ENCODE data around the gene LPAR5.

Gene LPAR5

DNA sequence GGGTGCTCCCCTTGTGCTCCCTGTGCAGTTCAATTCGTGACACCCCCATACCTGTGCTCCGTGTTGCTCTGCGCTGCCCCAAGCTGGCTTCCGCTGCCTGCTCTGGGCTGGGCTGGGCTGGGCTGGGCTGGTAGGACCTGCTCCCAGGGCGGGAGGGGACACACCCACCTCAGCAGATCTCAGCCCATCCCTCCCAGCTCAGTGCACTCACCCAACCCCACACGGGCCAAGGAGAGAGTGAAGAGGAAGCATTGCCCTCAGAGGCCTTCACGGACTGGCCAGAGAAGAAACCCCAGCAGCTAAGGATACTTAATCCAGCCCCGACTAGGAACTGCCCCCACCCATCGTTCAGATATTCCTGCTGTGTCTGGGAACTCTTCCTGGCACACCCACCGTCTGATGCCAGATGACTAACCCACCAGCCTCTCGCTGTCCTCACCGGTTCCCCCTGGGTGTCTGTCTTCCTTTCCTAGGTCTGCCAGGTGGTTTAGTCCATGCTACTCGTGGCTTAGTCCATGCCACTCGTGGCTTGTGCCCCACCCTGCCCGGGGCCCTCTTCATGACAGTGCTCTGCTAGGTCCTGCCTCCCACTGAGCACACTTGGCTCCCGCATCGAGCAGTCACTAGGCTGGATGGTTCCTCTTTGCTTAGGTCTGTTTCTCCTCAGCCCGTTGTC, at the start of gene LPAR5:
Gene LPAR5 (minus strand): TSS at position 104 of the 676 bp plus-strand sequence. CDS start 14,711 bp downstream, outside the sequence.
- DNase-seq, result no peak

DNA sequence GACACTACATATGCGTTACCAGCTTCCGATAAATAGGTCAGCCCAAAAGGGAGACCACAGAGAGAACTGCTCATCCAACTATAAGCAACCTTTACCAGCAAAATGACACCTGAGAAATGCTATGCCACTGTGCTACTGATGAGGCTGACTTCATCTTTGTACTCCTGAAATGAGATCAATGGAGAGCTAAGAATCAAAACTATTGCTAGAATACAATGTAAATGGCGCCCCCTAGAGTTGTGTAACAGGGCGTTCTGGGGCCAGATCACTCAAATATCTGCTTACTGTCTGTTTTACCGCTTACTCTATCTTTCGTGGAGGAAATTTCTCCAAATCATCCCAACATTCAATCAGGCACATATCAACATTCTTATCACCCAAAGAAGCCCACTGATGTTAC, 48.9 kb upstream of the LPAR5 start:
- peak; percentile 44 to 55 for DNase-seq

DNA sequence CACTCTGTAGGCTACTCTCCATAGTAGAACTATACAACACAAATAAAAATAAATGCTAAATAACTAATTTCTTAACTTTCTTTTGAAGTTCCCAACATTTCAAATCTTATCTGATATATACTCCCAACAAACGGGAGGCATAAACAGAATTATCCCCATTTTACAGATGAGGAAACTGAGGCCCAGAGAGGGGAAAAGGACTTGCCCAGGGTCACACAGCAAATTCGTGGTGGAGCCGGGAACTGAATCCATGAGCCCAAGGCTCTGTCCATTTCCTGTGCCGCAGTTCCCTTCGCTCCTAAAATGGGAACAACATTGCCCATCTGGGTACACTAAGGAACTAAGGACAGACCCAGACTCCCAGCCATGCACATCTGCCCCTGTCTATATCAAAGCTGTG, 41.2 kb upstream of the LPAR5 start:
- DNase-seq, result no peak

DNA sequence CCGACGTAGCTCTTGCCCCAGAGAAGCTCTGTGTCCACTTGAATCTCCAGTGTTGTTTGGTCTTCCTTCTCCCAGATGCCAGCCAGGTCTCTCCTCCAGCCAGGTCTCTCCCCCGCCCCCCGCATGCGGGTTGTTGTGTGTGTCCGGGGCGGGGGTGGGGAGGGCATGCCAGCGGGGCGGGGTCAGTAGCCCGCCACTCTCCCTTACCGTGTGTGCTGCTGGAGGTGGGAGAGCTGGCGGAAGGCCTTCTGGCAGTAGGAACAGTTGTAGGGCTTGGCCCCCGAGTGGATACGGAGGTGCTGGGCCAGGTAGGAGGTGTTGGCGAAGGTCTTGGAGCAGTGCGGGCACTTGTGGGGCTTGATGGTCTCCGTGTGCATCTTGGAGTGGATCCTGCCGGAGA, 36.4 kb upstream of the LPAR5 start:
- DNase-seq, result no peak

GRCh38 chr12:6667559-6668210, 31.9 kb upstream of the LPAR5 start:
- DNase-seq, result no peak

DNA sequence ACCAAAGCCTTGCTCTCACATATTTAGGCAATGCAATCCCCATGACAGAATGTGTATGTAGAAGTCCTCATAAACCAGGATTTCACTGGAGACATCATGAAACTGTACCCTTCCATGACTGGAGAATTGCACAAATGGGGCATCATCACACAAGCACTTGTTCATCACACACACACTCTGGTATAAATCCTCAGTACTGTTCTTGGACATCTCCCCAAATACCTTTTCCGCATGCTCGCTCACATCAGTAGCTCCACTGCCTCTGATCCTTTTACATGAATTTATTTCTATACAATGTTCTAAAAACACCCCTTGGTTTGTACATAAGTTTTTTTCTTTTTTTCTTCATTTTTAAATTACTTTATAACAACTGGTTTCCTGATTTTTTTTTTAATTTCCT, 30.5 kb upstream of the LPAR5 start:
- DNase-seq, result no peak

- DNase-seq, result no peak
Measured at GRCh38 chr12:6664902-6665301, 29.1 kb upstream of the LPAR5 start.

GRCh38 chr12:6662906-6663742, 27.4 kb upstream of the LPAR5 start, which contains the start of gene ING4:
TSS of gene ING4 (minus strand) at chr12:6663119. CDS start at chr12:6663101, 18 bp downstream.
- peak; percentile 94 to 95 for DNase-seq

DNA sequence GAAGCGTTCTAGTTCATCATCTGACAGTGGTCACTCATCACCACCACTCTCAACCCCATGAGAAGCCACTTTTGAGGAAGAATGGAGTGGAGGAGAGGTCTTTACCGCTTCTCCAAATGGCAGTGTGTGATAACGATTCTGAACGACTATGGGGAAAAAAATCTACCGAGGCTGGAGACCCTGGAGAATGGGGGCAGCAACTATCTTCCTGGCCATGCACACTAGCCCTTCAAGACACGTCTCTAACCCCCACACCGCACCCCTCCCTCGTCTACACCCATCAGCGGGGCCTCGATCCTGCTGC, 26.8 kb upstream of the LPAR5 start:
- no peak for DNase-seq

GRCh38 chr12:6653987-6654386, 18.2 kb upstream of the LPAR5 start:
- DNase-seq, result no peak

DNA sequence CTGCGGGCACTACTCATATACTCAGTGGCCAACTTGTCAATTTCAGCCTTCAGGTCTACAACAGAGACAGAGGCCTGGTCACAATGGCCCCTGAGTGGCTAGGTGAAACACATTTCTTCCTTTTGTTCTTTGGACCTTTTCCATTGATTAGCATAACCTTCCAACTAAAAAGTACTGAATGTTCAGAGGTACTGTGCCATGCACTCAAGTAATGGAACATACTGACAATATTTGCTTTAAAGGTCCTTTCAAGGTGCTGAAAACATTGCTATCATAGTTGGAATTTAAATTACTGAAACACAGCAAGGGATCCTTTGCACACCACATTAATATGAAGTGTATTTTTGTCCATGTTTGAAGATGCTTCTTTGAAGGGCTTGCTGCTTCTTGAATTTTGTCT, 17.6 kb upstream of the LPAR5 start:
- no peak for DNase-seq

DNA sequence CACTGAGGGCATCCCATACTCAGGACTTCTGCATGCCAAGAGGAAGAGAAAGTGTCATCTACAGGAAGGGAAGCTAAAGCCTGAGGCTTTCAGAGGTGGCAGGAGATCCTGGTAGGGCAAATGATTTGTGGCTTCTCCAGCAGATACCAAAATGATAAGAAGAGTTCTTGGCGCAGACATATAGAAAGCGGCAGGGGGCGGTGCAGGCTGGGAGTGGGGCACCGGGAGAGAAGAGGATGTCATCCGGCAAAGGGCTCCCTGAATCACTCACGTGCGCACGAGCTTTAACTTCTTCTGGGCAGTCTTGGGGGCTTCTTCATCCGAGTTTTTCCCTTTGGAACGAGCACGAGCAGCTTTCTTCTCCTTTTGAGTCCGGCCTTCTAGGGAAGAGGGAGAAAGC, 16.6 kb upstream of the LPAR5 start:
- DNase-seq, result no peak

DNA sequence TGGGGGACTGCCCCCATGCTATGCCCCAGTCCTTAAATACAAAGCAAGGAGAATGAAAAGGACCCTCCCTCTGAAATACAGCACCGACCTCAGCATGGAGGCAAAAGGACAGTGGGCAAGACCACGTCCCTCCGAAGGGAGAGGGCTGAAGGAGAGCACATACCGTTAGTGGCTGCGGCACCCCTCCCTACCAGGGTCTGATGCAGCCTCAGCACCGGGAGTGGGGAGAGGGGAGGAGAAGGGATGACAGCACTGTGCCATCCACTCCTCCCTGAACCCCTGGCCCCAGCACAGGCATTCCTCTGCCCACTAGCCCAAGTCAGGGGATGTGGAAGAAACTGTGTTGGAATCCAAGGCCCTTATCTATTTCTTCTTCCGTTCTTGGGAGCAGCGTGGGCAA, 15.1 kb upstream of the LPAR5 start:
- no peak for DNase-seq

- no peak for DNase-seq
Measured at GRCh38 chr12:6647083-6647604, 11.4 kb upstream of the LPAR5 start, which contains the start of gene ACRBP. TSS of gene ACRBP (minus strand) at chr12:6647432. CDS start at chr12:6647366, 66 bp downstream.

DNA sequence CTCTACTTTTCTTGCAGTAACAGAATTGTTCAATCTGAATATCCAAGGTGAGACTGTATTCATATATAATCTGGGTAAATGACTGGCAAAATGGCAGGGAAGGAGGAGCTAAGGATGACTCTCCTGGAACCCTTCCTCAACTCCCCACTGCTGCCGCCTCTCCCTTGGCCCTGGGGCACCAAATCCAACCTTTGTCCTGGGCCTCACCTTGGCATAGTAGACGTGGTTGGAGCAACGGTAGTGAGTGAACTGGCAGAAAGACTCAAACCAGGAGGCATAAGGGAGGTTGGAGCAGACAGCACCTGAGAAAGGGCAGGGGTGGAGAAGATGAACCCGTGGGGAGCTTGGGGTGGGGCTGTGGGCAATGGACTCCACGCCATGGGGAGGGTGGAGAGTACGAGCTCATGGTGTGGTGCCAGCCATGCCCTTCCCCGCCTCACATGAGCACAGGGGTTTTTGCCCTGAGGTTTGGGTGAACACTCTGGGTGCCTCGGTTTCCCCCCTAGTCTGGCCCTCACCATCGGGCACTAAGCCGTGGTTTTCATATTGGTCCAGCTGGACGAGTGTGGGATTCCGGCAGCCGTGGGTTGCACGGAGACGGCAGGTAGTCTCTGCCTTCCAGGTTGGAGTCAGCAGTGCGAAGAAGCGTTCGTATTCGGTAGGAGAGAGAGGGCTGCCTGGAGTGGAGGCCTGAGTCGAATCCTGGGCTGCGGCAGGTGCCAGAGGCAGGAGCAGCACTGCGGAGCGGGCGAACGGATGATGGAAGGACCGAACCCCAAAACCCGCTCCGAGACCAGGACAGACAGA, 10.7 kb upstream of the LPAR5 start:
- DNase-seq, result no peak

DNA sequence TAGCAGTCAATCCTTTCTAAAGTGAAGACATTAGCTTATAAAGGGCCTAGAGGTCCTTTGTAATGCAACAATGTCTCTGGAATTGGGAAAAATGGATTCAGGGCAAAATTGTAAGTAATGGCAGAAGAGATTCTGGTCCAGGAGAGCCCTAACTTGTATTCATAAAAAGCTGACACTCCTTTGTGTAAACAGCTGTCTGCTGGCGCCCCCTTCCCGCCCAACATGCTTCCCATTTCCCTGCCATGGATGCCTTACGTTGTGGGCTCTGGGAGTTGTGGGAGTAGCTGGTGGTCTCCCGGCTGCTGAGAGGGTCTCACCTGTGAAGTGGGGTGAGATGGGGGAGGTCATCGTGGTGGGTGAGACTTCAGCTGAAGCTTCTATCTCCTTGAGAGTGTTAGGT, 9.1 kb upstream of the LPAR5 start:
- DNase-seq, result no peak

- DNase-seq, result peak; percentile 42 to 53
Measured at GRCh38 chr12:6644257-6644596, 8.5 kb upstream of the LPAR5 start.

GRCh38 chr12:6643569-6644256, 8.0 kb upstream of the LPAR5 start:
- DNase-seq, result no peak

DNA sequence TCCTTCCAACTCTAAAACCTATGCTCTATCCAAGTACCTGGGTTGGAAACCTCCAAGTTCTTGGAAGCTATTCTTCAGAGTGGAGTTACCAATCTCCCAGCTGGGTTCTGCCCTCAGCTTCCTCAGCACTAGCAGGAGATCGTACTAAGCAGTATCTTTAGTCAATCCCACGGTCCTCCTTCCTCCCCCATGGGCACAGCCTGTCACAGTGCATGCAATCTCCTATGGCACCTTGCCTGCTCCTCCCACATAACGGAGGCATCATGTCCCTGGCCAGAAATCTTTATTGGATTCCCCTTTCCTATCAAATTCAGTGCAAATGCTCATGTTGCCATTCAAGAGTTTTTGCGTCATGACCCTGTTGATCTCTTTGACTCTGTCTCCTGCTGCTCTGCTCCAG, 5.4 kb upstream of the LPAR5 start:
- DNase-seq, result no peak

DNA sequence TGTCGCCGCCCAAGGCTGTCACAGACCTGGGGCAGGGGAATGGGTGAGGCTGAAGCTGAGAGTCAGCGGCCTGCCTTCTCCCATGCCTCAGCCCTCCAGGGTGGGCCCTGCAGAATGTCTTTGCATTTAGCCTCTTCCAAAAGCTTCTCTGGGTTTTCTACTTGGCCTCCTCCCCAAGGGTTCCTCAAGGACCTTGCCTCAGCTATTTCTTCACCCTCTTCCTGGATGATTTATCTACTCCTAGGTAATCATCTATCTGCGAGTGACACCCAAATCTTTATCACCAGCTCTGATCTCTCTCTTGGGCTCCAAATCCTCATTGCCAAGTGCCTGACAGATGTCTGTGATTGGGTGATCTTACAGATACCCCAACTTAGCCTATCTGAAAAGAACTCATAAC, 4.7 kb upstream of the LPAR5 start:
- DNase-seq, result no peak

GRCh38 chr12:6639151-6639801, 3.5 kb upstream of the LPAR5 start:
- DNase-seq, result no peak

GRCh38 chr12:6638305-6638704, 2.5 kb upstream of the LPAR5 start:
- peak; percentile 52 to 55 for DNase-seq
